GM12878 (cell line): Measurements from ENCODE around the gene C1QL2. TPM values are rescaled to one million over a fixed set of nuclear protein-coding genes. Genes with fewer than 3 reads are reported as not detected.

Experiments used
- ATAC-seq: fragments of 200-7000 bp; cut with Tn5 transposase; 3 replicates; pipeline ENCODE4 v1.9.1; 2020; ENCODE audit warnings: mild to moderate bottlenecking, moderate library complexity
- BruUV-seq: library from RNA; stranded (reverse); fragments of 400-500 nt; replicated peaks from 2 replicates; lab custom pipeline; 2021; lab: Mats Ljungman, UMichigan
- CTCF ChIA-PET: fragments of 300-600 bp; sonication (Branson Sonifier 250); formaldehyde crosslinking; extraction: SDS; loops from one replicate; lab custom pipeline; 2021; ENCODE audit warnings: inconsistent platforms; lab: Yijun Ruan, JAX
- POLR2A ChIA-PET: fragments of 350-600 bp; formaldehyde crosslinking; extraction: SDS; loops from one replicate; lab custom pipeline; 2021; ENCODE audit warnings: inconsistent platforms; lab: Charles Lee
- RAD21 ChIA-PET: fragments of 300-600 bp; sonication (Branson Sonifier 250); formaldehyde crosslinking; loops from one replicate; lab custom pipeline; 2023; ENCODE audit warnings: antibody characterized with exemption; ENCODE audit not compliant: unreplicated experiment; lab: Charles Lee
- SMC1A ChIA-PET: fragments of 300-600 bp; sonication (Branson Sonifier 250); formaldehyde crosslinking; loops from one replicate; lab custom pipeline; 2023; ENCODE audit not compliant: unreplicated experiment, uncharacterized antibody; lab: Charles Lee
- DNase-seq: peaks from one replicate; pipeline ENCODE4 v3.0.0-alpha.2; 2011; ENCODE audit warnings: low read depth, low spot score
- FAIRE-seq: peaks from 3 replicates; lab custom pipeline; 2011; peaks lifted over from hg19 to GRCh38; lab: Jason Lieb, UNC
- H2AFZ ChIP-seq: 2 replicates; pipeline ENCODE4 v1.6.0; 2011; ENCODE audit warnings: low read depth, low read length, control low read depth; ENCODE audit not compliant: control insufficient read depth
- H3K27ac ChIP-seq: 2 replicates; pipeline ENCODE4 v1.5.1; 2011; ENCODE audit warnings: control low read depth; ENCODE audit not compliant: control insufficient read depth, insufficient read depth
- H3K27me3 ChIP-seq, 2 experiments: replicated peaks in 1 of 2; 2 replicates each; pipeline versions ENCODE4 v1.6.0 to v1.6.1; 2011; ENCODE audit warnings: low read length in 1 of 2; ENCODE audit not compliant: control insufficient read depth in 2 of 2, insufficient read depth in 2 of 2
- H3K36me3 ChIP-seq, 2 experiments: 2 replicates each; pipeline ENCODE4 v1.5.1; 2011; ENCODE audit warnings: low read length in 1 of 2; ENCODE audit not compliant: control insufficient read depth in 2 of 2, insufficient read depth in 2 of 2
- H3K4me1 ChIP-seq: 2 replicates; pipeline ENCODE4 v1.6.1; 2011; ENCODE audit warnings: mild to moderate bottlenecking, low read length, moderate library complexity, mixed read lengths; ENCODE audit not compliant: control insufficient read depth, insufficient read depth
- H3K4me2 ChIP-seq: 2 replicates; pipeline ENCODE4 v1.6.0; 2011; ENCODE audit warnings: control low read depth; ENCODE audit not compliant: control insufficient read depth, insufficient read depth
- H3K4me3 ChIP-seq: fragments of 200-600 bp; sonication (generic); 2 replicates; pipeline ENCODE4 v1.5.1; 2016
- H3K79me2 ChIP-seq: 2 replicates; pipeline ENCODE4 v1.6.0; 2011; ENCODE audit warnings: low read length; ENCODE audit not compliant: control insufficient read depth, insufficient read depth
- H3K9ac ChIP-seq: 2 replicates; pipeline ENCODE4 v1.8.0; 2011; ENCODE audit warnings: low read length, control low read depth, mixed read lengths; ENCODE audit not compliant: control insufficient read depth, insufficient read depth
- H3K9me3 ChIP-seq: replicated peaks from 3 replicates; pipeline ENCODE4 v1.5.1; 2011; ENCODE audit warnings: mild to moderate bottlenecking, low read length; ENCODE audit not compliant: control insufficient read depth, insufficient read depth
- H4K20me1 ChIP-seq: 2 replicates; pipeline ENCODE4 v1.6.0; 2011; ENCODE audit not compliant: control insufficient read depth, insufficient read depth
- BMI1 ChIP-seq: fragments of 450-650 bp; IDR thresholded peaks from 2 replicates; pipeline ENCODE4 v1.6.1; 2016; ENCODE audit warnings: mild to moderate bottlenecking, moderate library complexity, borderline replicate concordance
- EGR1 ChIP-seq, 2 experiments: IDR thresholded peaks; 1 replicate in 1 of 2; 2 replicates in 1 of 2; pipeline ENCODE4 v1.6.1; 2011 to 2012; ENCODE audit warnings: low read depth in 2 of 2, low read length in 2 of 2, borderline replicate concordance in 1 of 2, mild to moderate bottlenecking in 1 of 2, moderate library complexity in 1 of 2
- HSF1 ChIP-seq: fragments of 150-350 bp; IDR thresholded peaks from 2 replicates; pipeline ENCODE4 v1.6.1; 2014; ENCODE audit warnings: mild to moderate bottlenecking, low read depth, low read length
- IKZF1 ChIP-seq: fragments of 450-650 bp; conservative IDR thresholded peaks from 2 replicates; pipeline ENCODE4 v1.6.1; 2017; ENCODE audit warnings: antibody characterized with exemption, mild to moderate bottlenecking
- RELA ChIP-seq: fragments of 450-650 bp; IDR thresholded peaks from 2 replicates; pipeline ENCODE4 v1.8.0; 2014; ENCODE audit warnings: borderline replicate concordance; ENCODE audit not compliant: partially characterized antibody
- SPI1 ChIP-seq: IDR thresholded peaks from 2 replicates; pipeline ENCODE4 v1.6.1; 2011; ENCODE audit warnings: low read depth, mild to moderate bottlenecking, low read length, moderate library complexity, borderline replicate concordance; ENCODE audit not compliant: insufficient read depth
- TAF1 ChIP-seq: IDR thresholded peaks from 2 replicates; pipeline ENCODE4 v1.6.1; 2011; ENCODE audit warnings: mild to moderate bottlenecking, low read depth, low read length, borderline replicate concordance
- ZNF217 ChIP-seq: fragments of 450-650 bp; IDR thresholded peaks from 2 replicates; pipeline ENCODE4 v1.6.1; 2017; ENCODE audit warnings: antibody characterized with exemption, mild to moderate bottlenecking
- ZNF384 ChIP-seq: IDR thresholded peaks from 2 replicates; pipeline ENCODE4 v1.6.1; 2012; ENCODE audit warnings: low read depth, mild to moderate bottlenecking, low read length, improper control_type of control experiment, borderline replicate concordance
- WGBS: methylation state at CpG from one replicate; pipeline ENCODE4 v1.1.6; 2016; ENCODE audit warnings: low lambda C conversion rate; ENCODE audit not compliant: insufficient replicate concordance, insufficient coverage; ENCODE audit errors: missing lambda C conversion rate; 5-methylcytosine and 5-hydroxymethylcytosine counted together
- in situ Hi-C: fragments of 300-500 bp; cut with MboI; formaldehyde crosslinking; loops from 9 replicates; pipeline ENCODE4 v1.14.3; 2018; ENCODE audit warnings: mixed read lengths
- intact Hi-C: fragments of 100-400 bp; cut with micrococcal nuclease; formaldehyde crosslinking; loops from one replicate; pipeline ENCODE4 v1.14.2; 2022; ENCODE audit not compliant: unreplicated experiment
- polyA plus RNA-seq, 11 experiments: library from polyadenylated mRNA; depleted of rRNA in 4 of 11; unstranded in 6 of 11; stranded (reverse) in 5 of 11; fragments of >200 nt; fragmentation: Nextera tagmentation in 4 of 11; fragmentation: Illumina TruSeq in 1 of 11; extraction: Ambion mirVana in 4 of 11; extraction: Trizol in 1 of 11; gene quantifications; 1 replicate in 1 of 11; 2 replicates in 10 of 11; pipeline versions ENCODE4 v1.2.1 to v1.2.3, GENCODE V29; 2011 to 2016; ENCODE audit warnings: inconsistent platforms in 2 of 11, missing spikeins in 2 of 11, low read depth in 1 of 11
- total RNA-seq, 4 experiments: library from RNA; depleted of rRNA in 3 of 4; stranded (reverse); fragments of >200 nt in 3 of 4; fragmentation: Illumina TruSeq in 1 of 4; extraction: Trizol in 1 of 4; gene quantifications; 2 replicates each; pipeline versions ENCODE4 v1.2.1 to v1.2.3, GENCODE V29; 2013 to 2021

C1QL2 gene
- total and polyA plus RNA-seq, 10 of the 15 experiments (the other 5 are each of a cell fraction or from before 2014, with no cell fraction given) = not detected

GRCh38 chr2:119205001-119205706, 46.6 kb upstream of the C1QL2 start (continued):
- TF ChIP-seq RELA = no peak

- Histone ChIP-seq H3K9ac (no peak overlapping the region), H3K4me1 (peaks cover 3% of the 10 kb centered on the region; the same call in 1 of the 2 replicates), H3K9me3 (no peaks in the 10 kb centered on the region), H3K79me2 (no peaks in the 10 kb centered on the region), H3K4me2 (no peak overlapping the region), H4K20me1 (no peaks in the 10 kb centered on the region), H3K27ac (no peak overlapping the region), H3K27me3 (peaks cover 0 to 6% of the 10 kb centered on the region in 2 experiments; a peak in 2 of 4 replicates), H3K36me3 (no peaks in the 10 kb centered on the region), H2AFZ (no peak overlapping the region), H3K4me3 (no peak overlapping the region)
- RAD21 ChIA-PET = no interaction called here
- intact Hi-C loops = no loop called here
- CTCF ChIA-PET = no interaction called here
- no peak for DNase-seq
- WGBS = 49% methylated on average over 6 of the region's 6 CpGs
- in situ Hi-C loops = no loop called here
- SMC1A ChIA-PET = no interaction called here
- POLR2A ChIA-PET = no interaction called here
- BruUV-seq = no TSS peak
- no peak for ATAC-seq
- FAIRE-seq = no peak
- no peak for TF ChIP-seq ZNF217
- no peak for TF ChIP-seq HSF1
- TF ChIP-seq ZNF384 = no peak
- TF ChIP-seq EGR1 (IDR thresholded peaks at IDR 0.05; ENCODE audit: borderline replicate concordance in 1 of 2, low read depth in 2 of 2, low read length in 2 of 2) = no peak
- TF ChIP-seq SPI1 = no peak
- no peak for TF ChIP-seq TAF1
- no peak for TF ChIP-seq BMI1
- no peak for TF ChIP-seq IKZF1
Observed at GRCh38 chr2:119204525-119204924, 46.0 kb upstream of the C1QL2 start.
